C1 segment of cervical spinal cord (tissue), 14 donors: ENCODE measurements around the gene CLDN6.
A peak's percentile ranks its signal among the peaks of the same experiment; 100 is the strongest.
"Not testable (repeated sequence)": the region's sequence is repeated elsewhere in the genome, so short reads cannot be mapped to it uniquely, and the experiment has no call there.

Experiments used
- DNase-seq, 14 donors: peaks; one replicate each; lab custom pipeline; 2025; lab: John Stamatoyannopoulos, UW

Gene CLDN6

GRCh38 chr16:3017794-3018506 lies at the start of gene CLDN6:
CLDN6 (minus strand) TSS chr16:3018183; CDS start chr16:3016021, 2,162 bp downstream.
- no peak for DNase-seq

- no peak for DNase-seq
Observed at GRCh38 chr16:3066440-3066748, 48.4 kb upstream of the CLDN6 start.

GRCh38 chr16:3065742-3066439 lies 47.9 kb upstream of the CLDN6 start:
- DNase-seq: no peak

- DNase-seq: no peak
Observed at GRCh38 chr16:3065069-3065741, 47.2 kb upstream of the CLDN6 start, which contains the start of gene IL32. IL32 (plus strand) TSS chr16:3065640; CDS start chr16:3065812, 172 bp downstream.

- no peak for DNase-seq
Observed at GRCh38 chr16:3063625-3064386, 45.8 kb upstream of the CLDN6 start.

GRCh38 chr16:3062553-3062952 lies 44.6 kb upstream of the CLDN6 start:
- no peak for DNase-seq

- DNase-seq: no peak
Observed at GRCh38 chr16:3060339-3061127, 42.5 kb upstream of the CLDN6 start.

GRCh38 chr16:3059723-3060242 lies 41.8 kb upstream of the CLDN6 start:
- no peak for DNase-seq

GRCh38 chr16:3059041-3059722 lies 41.2 kb upstream of the CLDN6 start:
- DNase-seq: peak in 13 of 14 donors; percentile 22 to 88 (median 61)

GRCh38 chr16:3058139-3059030 lies 40.4 kb upstream of the CLDN6 start:
- peak in 2 of 14 donors; percentile 30 for DNase-seq

GRCh38 chr16:3057181-3058138 lies 39.5 kb upstream of the CLDN6 start:
- no peak for DNase-seq

GRCh38 chr16:3056336-3057180 lies 38.6 kb upstream of the CLDN6 start:
- no peak for DNase-seq

GRCh38 chr16:3055734-3056115 lies 37.7 kb upstream of the CLDN6 start:
- peak in 1 of 14 donors; percentile 20 for DNase-seq

- DNase-seq: no peak
Observed at GRCh38 chr16:3054965-3055733, 37.2 kb upstream of the CLDN6 start.

- DNase-seq: not testable (repeated sequence)
Observed at GRCh38 chr16:3053330-3053710, 35.3 kb upstream of the CLDN6 start.
